Left cardiac atrium (tissue), 4 donors: Measurements from ENCODE around the gene ATPAF1. TPM values are rescaled to one million over a fixed set of nuclear protein-coding genes. Genes with fewer than 3 reads are reported as not detected.
"Not testable (repeated sequence)": the region's sequence is repeated elsewhere in the genome, so short reads cannot be mapped to it uniquely, and the experiment has no call there.

Experiments
- ATAC-seq, 2 donors: fragments of 200-7000 bp; cut with Tn5 transposase; one replicate each; pipeline ENCODE4 v1.9.1; 2020; ENCODE audit warnings: mild to moderate bottlenecking in 2 of 2, moderate library complexity in 2 of 2
- DNase-seq: peaks from one replicate; pipeline ENCODE4 v3.0.0-alpha.2; 2020
- intact Hi-C, 2 donors: fragments of 100-400 bp; cut with DNase I; formaldehyde crosslinking; loops; one replicate each; pipeline versions ENCODE4 v1.14.1 to v1.15.1; 2022 to 2023
- total RNA-seq, 2 donors: library from RNA; stranded (reverse); fragmentation: NEBNext Ultra II Directional; extraction: Animal tissue kit (Norgen Biotek cat#: 25700); gene quantifications; one replicate each; pipeline ENCODE4 v1.2.1, GENCODE V29; 2021
- donor health status: DM: no; HTN: yes; CAD: no.
- donor health status: DM: no; HTN: yes; CAD: no; lungs with severe emphysema.
- donor health status: DM: yes; HTN: yes; CAD: no.
- donor health status: Dilated cardiomyopathy.

The ATPAF1 gene
- total RNA-seq, 2 donors from 2014 or later = 134 to 137 TPM

DNA sequence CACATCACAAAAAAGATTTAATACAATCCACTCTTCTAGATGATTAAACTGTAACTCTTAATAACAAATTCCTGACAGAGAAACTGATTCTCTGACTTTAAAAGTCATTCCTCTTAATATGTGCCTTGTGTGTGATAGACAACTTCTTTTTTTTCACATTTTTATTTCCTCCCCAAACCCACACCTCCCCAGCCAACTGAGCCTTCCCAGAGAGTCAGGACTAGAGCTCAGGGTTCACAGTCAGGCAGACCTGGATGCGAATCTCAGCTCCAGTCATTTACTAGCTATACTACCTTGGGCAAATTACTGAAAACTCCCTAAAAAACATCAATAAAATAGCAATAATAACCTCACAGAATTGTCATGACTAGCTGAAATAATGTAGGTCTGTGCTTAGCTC lies 14.2 kb downstream of the ATPAF1 start:
- DNase-seq (no peak), ATAC-seq (no peak)
- intact Hi-C loops = no loop called here

DNA sequence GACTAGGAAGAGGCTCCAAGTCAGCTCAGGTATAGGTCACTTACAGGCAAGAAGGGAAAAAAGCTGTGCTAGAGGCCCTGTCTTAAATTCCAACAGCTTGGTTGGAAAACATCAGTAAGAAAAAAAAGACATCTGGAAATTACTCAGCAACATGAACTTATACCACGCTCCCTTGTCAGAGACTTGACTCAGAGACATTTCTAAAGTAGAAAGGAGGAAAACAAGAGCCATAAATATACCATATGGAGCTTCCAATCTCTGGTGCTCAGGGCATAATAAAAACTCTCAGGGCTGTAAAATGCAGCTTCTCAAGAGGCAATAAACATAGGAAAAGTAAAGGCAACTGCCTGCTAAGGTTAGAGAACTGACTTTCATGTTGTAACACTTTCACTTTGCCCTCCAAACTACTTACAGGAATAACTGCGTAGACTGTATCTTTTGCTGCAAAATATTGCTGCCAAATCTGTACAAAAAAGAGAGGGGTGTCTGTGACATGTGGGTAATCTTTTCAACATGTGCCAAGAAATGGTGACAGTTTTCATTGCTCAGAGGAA lies 14.7 kb downstream of the ATPAF1 start:
- DNase-seq = no peak
- intact Hi-C loops = no loop called here
- ATAC-seq = no peak

DNA sequence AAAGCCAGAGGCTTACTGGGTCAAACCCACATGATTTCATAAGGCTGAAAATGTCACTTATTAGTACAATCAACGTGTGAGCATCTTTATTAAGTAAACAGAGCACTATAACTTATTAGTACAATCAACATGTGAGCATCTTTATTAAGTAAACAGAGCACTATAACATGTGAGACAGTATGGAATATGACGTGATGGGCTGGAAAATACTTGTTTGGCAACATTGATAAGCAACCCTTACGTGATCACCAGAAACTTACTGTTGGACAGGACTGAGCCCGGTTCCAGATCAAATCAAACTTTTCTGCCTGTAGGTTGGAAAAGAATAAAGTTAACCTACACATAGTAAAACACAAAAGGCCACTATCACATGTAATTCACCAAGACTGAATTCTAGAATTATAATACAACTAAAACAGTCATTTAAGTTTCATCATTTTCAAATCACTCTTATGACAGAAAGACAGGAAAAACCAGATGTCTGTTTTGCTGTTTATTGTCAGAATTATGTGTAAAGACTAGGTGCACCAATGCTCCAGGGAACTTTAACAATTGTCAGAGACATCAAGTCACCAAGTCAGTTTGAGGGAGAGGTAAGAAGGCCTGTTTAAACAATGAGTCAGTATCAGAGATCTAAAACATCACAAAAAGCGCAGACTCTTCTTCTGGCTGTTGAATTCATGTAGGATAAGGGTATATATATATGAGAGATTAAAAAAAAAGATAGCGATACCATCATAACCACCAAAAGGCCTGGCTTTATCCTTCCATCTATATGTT lies 15.7 kb downstream of the ATPAF1 start:
- no peak for DNase-seq
- no peak for ATAC-seq
- intact Hi-C loops = no loop called here

DNA sequence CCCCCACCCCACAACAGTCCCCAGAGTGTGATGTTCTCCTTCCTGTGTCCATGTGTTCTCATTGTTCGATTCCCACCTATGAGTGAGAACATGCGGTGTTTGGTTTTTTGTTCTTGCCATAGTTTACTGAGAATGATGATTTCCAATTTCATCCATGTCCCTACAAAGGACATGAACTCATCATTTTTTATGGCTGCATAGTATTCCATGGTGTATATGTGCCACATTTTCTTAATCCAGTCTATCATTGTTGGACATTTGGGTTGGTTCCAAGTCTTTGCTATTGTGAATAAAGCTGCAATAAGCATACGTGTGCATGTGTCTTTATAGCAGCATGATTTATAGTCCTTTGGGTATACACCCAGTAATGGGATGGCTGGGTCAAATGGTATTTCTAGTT lies 17.0 kb downstream of the ATPAF1 start:
- DNase-seq, intact Hi-C loops, ATAC-seq: not testable (repeated sequence)

DNA sequence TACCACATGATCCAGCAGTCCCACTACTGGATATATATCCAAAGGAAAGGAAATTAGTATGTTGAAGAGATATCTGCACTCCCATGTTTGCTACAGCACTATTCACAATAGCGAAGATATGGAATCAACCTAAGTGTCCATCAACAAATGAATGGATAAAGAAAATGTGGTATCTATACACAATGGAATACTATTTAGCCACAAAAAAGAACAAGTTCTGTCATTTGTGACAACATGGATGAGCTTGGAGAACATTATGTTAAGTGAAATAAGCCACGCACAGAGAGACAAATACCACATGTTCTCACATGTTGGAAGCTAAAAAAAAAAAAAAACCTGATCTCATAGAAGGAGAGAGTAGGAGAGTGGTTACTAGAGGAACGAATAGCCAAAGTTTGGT lies 17.7 kb downstream of the ATPAF1 start:
- no peak for DNase-seq
- intact Hi-C loops = no loop called here
- no peak for ATAC-seq

DNA sequence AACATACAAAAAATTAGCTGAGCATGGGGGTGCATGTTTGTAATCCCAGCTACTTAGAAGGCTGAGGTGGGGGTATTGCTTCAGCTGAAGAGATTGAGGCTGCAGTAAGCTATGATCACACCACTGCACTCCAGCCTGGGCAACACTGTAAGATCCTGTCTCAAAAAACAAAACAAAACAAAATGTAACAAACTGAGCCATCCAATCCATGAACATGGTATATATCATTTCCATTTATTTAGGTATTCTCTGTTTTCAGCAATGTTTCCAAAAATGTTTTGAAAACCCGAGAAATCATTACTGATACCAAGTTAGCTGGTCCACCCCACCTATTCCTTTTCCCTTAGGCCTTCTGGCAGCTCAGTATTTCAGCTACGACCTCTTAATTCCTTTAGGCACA lies 18.4 kb downstream of the ATPAF1 start:
- DNase-seq (no peak), ATAC-seq (no peak)
- intact Hi-C loops = loop anchor here in 1 of 2 donors (10.0 kb wide), 1 partner anchor 65 kb away; the partner anchor contains the start of gene EFCAB14

DNA sequence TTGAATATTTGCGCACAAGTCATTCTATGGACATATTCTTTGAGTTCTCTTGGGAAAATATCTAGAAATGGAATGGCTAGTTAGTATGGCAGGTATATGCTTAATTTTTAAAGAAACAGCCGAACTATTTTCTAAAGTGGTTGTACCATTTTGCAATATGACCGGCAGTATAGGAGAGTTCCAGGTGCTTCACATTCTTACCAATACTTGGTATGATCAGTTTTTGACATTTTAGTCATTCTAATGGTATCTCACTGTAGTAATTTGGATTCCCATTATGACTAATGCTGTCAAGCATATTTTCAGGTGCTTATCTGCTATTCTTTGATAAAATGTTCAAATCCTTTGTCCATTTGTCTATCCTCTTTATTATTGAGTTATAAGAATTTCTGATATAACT lies 20.6 kb downstream of the ATPAF1 start:
- intact Hi-C loops = loop anchor here in 1 of 2 donors (10.0 kb wide), 1 partner anchor 67 kb away; the partner anchor contains the start of gene EFCAB14
- ATAC-seq (no peak), DNase-seq (no peak)

DNA sequence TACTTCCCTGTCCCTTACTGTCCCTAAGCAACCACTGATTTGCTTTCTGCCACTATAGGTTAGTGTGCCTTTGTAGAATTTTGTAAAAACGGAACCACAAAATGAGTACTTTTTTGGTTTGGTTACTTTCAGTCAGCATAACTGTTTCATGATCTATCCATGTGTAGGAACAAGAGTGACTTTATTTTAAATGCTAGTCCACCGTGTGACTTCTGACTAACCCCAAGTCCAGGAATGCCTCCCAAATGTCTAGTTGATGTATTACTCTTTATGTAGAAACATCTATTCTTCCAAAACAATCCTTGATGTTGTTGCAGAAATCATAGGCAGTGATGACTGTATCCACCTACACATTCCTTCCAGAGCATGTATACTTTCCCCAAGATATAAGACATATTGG lies 21.3 kb downstream of the ATPAF1 start:
- DNase-seq (no peak), ATAC-seq (no peak)
- intact Hi-C loops = loop anchor here in 1 of 2 donors (10.0 kb wide), 1 partner anchor 68 kb away; the partner anchor contains the start of gene EFCAB14

DNA sequence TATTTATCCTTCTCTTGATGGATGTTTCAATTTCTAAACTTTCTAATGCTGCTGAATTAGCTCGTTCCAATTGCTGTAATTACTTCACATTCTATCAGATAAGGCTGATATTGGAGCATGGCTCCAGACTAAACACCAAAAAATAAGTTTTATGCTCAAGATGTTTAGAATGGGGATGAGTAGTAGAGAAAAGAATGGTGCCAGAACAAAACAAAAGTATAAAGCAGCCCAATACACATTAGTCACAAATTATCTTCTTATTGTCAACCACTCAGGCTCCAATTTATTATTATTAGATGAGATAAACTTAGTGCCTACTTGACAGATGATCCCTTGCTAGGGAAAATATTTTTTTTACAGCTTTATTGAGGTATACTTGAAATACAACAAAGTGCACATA lies 21.8 kb downstream of the ATPAF1 start:
- DNase-seq = no peak
- ATAC-seq = no peak
- intact Hi-C loops = loop anchor here in 1 of 2 donors (10.0 kb wide), 1 partner anchor 68 kb away; the partner anchor contains the start of gene EFCAB14

DNA sequence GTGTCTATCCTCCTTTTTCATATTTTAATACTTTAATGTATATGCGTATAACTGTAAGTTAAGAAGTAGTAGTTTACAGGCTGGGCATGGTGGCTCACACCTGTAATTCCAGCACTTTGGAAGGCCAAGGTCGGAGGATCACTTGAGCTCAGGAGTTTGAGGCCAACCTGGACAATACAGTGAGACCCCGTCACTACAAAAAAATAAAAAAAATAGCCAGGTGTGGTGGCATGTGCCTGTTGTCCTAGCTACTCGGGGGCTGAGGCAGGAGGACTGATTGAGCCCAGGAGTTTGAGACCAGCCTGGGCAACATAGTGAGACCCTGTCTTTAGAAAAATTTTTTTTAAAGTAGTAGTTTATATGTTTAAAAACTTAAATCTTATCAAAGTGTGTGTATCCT lies 22.3 kb downstream of the ATPAF1 start:
- no peak for DNase-seq
- no peak for ATAC-seq
- intact Hi-C loops = loop anchor here in 1 of 2 donors (10.0 kb wide), 1 partner anchor 69 kb away; the partner anchor contains the start of gene EFCAB14

DNA sequence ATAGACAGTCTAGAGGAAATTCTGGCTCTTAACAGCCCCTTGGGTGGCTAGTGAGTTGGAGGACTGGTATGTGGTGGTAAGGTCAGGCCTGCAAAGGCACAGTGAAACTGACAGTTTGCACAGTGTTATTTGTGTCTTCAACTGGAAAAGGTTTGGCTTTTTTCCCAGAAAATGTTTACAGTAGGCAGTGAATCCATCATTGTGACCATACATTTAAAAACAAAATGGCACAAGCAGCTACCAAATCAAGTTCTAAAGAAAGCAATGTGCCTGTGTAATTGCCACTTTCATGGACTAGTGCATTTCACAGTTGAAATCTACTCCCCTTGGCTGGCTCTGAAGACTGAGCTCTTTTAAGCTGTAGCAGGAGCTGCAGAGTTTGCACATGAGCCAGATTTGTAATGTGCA lies 24.8 kb downstream of the ATPAF1 start:
- intact Hi-C loops = loop anchor here in 1 of 2 donors (10.0 kb wide), 1 partner anchor 71 kb away; the partner anchor contains the start of gene EFCAB14
- peak; percentile 55 to 60 for ATAC-seq

DNA sequence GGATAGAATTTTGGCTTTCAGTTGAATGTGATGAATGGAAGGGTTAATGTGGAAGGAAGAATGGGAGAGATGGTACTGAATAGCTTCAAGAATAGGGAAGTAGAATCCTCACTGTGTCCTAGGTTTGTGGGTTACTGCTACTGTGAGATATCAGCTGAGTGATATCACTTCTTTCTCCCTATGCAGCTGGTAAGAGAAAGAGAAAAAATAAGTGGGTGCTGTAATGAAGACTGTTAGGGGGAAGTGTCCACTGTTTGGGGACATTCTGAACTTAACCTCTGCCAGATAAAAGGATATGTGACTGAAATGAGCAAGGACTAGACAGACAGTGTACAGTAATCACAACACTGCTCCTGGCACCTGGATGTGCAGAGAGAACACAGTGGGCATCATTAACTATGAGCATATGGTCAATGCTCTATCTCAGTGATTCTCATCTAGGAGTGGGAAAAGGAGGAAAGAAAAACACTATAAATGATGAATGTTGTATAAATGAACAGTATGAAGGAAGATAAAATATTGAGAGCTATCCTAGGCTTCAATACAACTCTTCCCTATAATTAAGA lies 26.0 kb downstream of the ATPAF1 start:
- intact Hi-C loops = loop anchor here in 1 of 2 donors (10.0 kb wide), 1 partner anchor 73 kb away; the partner anchor contains the start of gene EFCAB14
- no peak for ATAC-seq
- no peak for DNase-seq

More for the DNA sequence above, 24.8 kb downstream of the ATPAF1 start:
- DNase-seq = no peak

DNA sequence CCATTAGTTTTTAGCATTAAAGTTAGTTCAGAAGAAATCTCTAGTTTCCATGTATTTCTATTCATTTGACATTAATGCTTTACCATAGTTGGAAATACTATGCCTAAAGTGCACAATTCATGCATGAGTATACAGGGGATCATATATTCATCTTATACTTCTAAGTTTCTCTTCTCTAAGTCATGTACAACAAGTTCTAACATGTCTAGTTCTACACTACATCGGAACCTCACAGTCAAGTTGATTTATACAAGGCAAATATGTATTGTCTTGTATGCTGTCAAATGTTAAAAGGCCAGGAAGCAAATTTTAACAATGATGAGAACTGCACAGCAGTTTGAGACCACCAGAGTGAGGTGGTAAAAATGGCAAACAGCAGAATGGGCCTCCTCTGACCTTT lies 28.6 kb downstream of the ATPAF1 start:
- intact Hi-C loops = no loop called here
- no peak for DNase-seq
- ATAC-seq = no peak

DNA sequence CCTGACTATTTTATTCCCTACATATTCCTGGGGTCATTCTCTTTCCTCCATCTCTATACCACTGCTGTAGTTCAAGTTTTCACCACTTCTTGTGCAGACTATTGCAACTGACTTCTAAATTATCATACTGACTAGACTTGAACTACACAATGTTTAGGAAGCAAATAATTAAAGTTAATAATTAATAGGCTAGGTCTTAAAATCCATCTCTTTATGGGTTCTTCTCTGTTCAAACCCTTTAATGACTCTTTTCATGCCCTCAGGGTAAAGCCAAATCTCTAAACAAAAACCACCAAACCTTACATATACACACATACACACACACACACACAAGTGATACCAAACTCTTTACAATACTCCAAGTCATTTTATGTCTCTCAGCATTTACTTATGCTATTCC lies 29.2 kb downstream of the ATPAF1 start:
- DNase-seq (no peak), ATAC-seq (no peak)
- intact Hi-C loops = no loop called here

DNA sequence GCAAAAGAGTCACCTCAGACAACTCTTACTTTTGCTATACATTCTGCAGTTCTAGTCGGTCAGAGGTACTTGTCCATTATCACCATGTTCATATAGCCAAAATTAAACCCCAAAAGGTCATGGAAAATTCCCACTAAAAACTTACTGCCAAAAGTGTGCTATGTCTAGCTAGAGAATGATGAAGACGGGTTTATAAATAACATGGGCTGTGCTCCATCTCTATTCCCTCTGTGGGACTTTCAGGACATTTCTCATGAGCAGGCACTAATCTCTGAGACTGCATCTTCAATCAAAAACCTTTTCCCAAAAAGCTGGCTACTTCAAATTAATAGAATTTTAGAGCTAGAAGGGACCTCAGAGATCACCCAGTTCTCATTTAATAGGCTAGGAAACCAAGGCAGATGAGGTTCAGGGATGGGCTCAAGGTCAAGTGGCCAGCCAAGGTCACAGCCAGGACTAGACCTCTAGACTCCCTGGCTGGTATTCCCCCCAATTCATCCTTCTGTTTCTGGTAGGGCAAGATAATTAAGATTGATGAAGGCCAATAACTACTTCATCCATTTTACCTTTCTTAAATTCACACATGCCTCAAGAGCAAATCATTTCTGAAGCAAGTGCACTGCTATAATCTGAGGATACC lies 30.6 kb downstream of the ATPAF1 start:
- ATAC-seq (peak; percentile 66 to 77), DNase-seq (no peak)
- intact Hi-C loops = no loop called here

DNA sequence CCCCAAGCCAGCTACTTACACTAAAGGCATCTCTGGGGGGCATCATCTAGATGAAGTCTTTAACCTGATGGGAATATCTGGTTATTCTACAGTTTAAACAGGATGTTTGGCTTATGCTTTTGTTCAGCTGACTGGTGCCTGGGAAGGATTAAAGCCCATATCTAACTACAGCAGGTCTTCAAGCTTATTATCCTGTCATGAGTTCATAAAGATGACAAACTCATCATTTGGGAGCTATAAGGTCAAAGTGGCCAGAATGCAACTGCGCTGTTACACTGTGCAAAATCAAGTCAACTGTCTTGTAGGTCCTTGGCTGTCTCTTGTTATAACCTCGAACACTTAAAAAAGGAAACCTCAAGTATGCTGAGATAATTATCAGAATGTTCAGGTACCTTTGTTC lies 33.0 kb downstream of the ATPAF1 start:
- intact Hi-C loops = no loop called here

DNA sequence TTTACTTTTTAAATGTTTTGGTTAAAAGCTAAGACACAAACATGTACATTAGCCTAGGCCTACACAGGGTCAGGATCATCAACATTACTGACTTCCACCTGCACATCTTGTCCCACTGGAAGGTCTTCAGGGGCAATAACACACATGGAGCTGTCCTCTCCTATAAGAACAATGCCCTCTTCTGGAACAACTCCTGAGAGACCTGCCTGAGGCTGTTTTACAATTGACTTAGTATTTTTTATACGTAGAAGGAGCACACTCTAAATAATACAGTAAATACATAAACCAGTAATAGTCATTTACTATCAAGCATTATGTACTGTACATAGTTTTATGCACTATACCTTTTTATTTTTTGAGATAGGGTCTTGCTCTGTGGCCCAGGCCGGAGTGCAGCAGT lies 37.4 kb downstream of the ATPAF1 start:
- intact Hi-C loops = no loop called here

More for the DNA sequence above, 33.0 kb downstream of the ATPAF1 start:
- ATAC-seq (no peak), DNase-seq (no peak)

DNA sequence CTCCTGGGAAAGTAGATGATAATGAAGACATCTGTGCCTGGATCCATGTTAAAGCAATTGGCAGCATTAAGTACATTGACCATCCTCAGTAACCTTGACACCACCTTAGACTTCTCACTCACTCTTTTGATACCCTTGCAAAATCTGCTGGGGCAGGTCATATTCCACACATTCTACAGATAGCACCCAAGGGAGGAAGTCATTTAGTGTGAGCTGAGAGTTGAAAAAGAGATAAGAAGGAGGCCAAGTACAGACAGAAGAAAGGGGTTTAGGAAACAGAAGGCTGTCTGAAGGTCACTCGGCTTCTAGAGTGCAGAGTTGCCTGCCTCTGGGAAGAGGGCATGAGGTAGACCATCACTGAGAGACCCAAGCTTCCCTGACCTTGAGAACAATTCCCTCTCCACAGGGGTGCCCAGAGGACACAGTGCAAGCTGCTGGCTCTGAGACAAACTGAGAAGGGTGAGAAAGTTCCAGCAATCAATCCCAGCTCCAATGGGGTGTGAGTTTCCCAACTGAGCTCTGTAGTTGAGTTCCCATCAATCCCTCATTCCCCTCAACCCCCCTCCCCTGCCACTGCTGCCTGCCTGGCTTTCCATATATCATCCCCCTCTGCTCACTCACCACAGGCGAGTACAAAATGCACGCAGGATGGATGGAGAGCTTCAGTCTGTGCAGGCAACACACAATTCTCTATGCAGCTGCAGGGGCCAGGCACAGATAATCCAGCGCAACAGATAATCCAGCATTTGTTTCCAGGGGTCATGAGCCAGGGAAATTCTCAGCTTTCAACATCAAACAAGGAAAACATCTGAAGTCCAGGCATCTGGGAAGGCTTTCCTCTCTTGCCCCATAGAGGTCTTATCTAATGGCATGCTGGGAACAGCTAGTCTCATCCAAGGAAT lies 44.2 kb downstream of the ATPAF1 start:
- DNase-seq = no peak

More for the DNA sequence above, 37.4 kb downstream of the ATPAF1 start:
- ATAC-seq (no peak), DNase-seq (no peak)

DNA sequence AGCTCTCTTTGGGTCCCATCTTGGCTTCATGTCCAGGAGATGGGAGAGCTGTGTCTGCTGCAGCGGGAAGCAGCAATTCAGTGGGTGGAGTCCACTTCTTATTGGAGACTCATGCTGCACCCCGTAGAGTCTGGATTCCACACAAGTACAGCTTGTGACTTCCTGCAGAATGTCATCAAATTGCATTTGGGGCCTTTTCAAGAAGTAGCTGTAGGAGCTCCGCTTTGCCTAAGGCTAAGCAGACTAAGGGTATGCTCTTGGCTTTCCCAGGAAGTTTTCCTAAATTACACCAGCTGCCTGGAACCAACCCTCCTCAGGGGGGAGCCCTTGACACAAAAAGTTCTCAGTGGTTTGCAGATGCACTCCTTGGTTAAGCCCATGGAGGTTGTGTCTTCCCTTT lies 45.8 kb downstream of the ATPAF1 start:
- no peak for DNase-seq
- ATAC-seq = peak in 1 of 2 donors; percentile 16

More for the DNA sequence above, 44.2 kb downstream of the ATPAF1 start:
- intact Hi-C loops = no loop called here
- ATAC-seq = peak; percentile 20 to 64

More for the DNA sequence above, 45.8 kb downstream of the ATPAF1 start:
- intact Hi-C loops = no loop called here
